Ovary (tissue), 3 donors: ENCODE results near the gene PAOX.

ENCODE experiments used
- CTCF ChIP-seq, 3 donors: fragments of 450-650 bp in 2 of 3; fragments of 200-600 bp in 1 of 3; IDR thresholded peaks; one replicate each; pipeline versions ENCODE4 v1.5.1 to v1.8.0; 2016 to 2022; ENCODE audit warnings: antibody characterized with exemption in 3 of 3, mild to moderate bottlenecking in 1 of 3
- EP300 ChIP-seq: sonication (generic); formaldehyde crosslinking; IDR thresholded peaks from one replicate; pipeline ENCODE4 v1.6.1; 2017; ENCODE audit warnings: antibody characterized with exemption
- POLR2A ChIP-seq: fragments of 450-650 bp; IDR thresholded peaks from one replicate; pipeline ENCODE4 v1.6.1; 2017; ENCODE audit warnings: antibody characterized with exemption, mild to moderate bottlenecking, moderate library complexity
- donor health status: DM: no; HTN: no; CAD: no.

GRCh38 chr10:133403784-133404183 lies 24.7 kb downstream of the PAOX start:
- TF ChIP-seq CTCF (IDR thresholded peaks at IDR 0.05): no peak
- TF ChIP-seq POLR2A: no peak
- no peak for TF ChIP-seq EP300
